ENCODE data around the gene ACER1.

DNA sequence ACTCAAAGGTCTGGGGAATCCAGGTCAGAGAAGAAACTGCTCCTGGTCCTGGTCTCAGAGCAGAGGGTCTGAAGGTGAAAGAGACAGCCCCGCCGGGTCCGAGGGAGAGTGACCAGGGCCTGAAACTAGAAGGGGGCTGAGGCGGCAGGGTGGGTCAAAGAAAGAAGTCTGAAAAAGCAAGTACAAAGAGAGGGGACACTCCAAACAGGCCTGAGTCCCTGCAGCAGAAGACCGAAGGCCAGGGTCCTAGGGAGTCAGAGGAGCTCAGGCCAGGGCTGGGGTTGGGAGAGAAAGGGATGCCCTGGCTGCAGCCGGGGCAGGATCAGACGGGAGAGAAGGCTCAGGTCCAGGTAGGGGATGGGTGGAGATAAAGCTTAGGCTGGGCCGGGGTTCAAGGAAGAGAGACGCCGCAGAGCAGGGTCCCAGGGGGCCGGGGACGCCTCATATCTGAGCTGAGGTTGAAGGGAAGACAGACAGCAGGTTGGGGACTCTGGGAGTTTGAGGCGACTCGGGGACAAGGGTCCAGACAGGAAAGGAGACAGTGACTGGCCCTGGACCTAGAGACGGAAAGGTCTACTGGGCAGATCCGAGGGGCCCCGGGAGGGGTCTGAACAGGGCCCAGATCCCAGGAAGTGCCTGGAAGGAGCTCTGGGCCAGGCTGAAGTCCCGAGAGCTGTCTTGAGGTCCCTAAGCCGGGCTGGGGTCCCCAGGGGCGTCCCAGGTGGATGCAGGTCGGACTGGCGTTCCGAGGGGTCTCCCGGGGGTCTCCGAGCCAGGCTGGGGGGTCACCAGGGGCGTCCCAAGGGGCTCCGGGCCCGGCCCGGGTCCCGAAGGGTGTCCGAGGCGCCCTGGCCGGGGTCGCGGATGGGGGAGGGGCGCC is 54.4 kb downstream of the ACER1 start:
- TF ChIP-seq CTCF (IDR thresholded peaks at IDR 0.05) (no peak), POLR2A (IDR thresholded peaks at IDR 0.05) (no peak)

All from uterus (tissue), 2 donors.